BLaER1 (cell line): ENCODE measurements around the gene ANKRD18A.

Source experiments
- H3K27ac ChIP-seq: shearing (Covaris generic); formaldehyde crosslinking; 2 replicates; pipeline ENCODE4 v1.8.1; 2022
- H3K27me3 ChIP-seq: shearing (Covaris generic); formaldehyde crosslinking; 2 replicates; pipeline ENCODE4 v1.8.1; 2022
- H3K36me3 ChIP-seq: shearing (Covaris generic); formaldehyde crosslinking; 2 replicates; pipeline ENCODE4 v1.8.1; 2022
- H3K4me1 ChIP-seq: shearing (Covaris generic); formaldehyde crosslinking; 2 replicates; pipeline ENCODE4 v1.8.1; 2022
- H3K4me2 ChIP-seq: shearing (Covaris generic); formaldehyde crosslinking; 2 replicates; pipeline ENCODE4 v1.8.1; 2022
- H3K4me3 ChIP-seq: shearing (Covaris generic); formaldehyde crosslinking; 2 replicates; pipeline ENCODE4 v1.8.1; 2022
- H3K9ac ChIP-seq: shearing (Covaris generic); formaldehyde crosslinking; 2 replicates; pipeline ENCODE4 v1.8.1; 2022
- H3K9me3 ChIP-seq: shearing (Covaris generic); formaldehyde crosslinking; 2 replicates; pipeline ENCODE4 v1.8.1; 2022
- H4K20me1 ChIP-seq: shearing (Covaris generic); formaldehyde crosslinking; 2 replicates; pipeline ENCODE4 v1.8.1; 2022
- Cebpa-rat ChIP-seq: shearing (Covaris generic); IDR thresholded peaks from 2 replicates; pipeline ENCODE4 v1.8.1; 2022

Gene ANKRD18A

GRCh38 chr9:38523121-38523520 lies 97.3 kb downstream of the ANKRD18A start:
- no peak overlapping the region for H3K9ac ChIP-seq
- H3K9me3 ChIP-seq: no peaks in the 10 kb centered on the region
- H3K4me2 ChIP-seq: no peak overlapping the region
- H3K27ac ChIP-seq: no peak overlapping the region
- H3K4me3 ChIP-seq: no peak overlapping the region
- no peaks in the 10 kb centered on the region for H3K27me3 ChIP-seq
- H4K20me1 ChIP-seq: no peaks in the 10 kb centered on the region
- H3K36me3 ChIP-seq: no peaks in the 10 kb centered on the region
- H3K4me1 ChIP-seq: no peaks in the 10 kb centered on the region
- no peak for TF ChIP-seq Cebpa-rat

- Histone ChIP-seq H4K20me1 (no peaks in the 10 kb centered on the region), H3K27me3 (no peaks in the 10 kb centered on the region), H3K9me3 (no peaks in the 10 kb centered on the region), H3K4me1 (no peaks in the 10 kb centered on the region), H3K4me3 (no peak overlapping the region), H3K4me2 (no peak overlapping the region), H3K9ac (no peak overlapping the region), H3K27ac (no peak overlapping the region), H3K36me3 (no peaks in the 10 kb centered on the region)
- no peak for TF ChIP-seq Cebpa-rat
Observed at GRCh38 chr9:38521762-38522161, 98.6 kb downstream of the ANKRD18A start.
